Measurements from ENCODE around the gene MYT1.

The MYT1 gene

DNA sequence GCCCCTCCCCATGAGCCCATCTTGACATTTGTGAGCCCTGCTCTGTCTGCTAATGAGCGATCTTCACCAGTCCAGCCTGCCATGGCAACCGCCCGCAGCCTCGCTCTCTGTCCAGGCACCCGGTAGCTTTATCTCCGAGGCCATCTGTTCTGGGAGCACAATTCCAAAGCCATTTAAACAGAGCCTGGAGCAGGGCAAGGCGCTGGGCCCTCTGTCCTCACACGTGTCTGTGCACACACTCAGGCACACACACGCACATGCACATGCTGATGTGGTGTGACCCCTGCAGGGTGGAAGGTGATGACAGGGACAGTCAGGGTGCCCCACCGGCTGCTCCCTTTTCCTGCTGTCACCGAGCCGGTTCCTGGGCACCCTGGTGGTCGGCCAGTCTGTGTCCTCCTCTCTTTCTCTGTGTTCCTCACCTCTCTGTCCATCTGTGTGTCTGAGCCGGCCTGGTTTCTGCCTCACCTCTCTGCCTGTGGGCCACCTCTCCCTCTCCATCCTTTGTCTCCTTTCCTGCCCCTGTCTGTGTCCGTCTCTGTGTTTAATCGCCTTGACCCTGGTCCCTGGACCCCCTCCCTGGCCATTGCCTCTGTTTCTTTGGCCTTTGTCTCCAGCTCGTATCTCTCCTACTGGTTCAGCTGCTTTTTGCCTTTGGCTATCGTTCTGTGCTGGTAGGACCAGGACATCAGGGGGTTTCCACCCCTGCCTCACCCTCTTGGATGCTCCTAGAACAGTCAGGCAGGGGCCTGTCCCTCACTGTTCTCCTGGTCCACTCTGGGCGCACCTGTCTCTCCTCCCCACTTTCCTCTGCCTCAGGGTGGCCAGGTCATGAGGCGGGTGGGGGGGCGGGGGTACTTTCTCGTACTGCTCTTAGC, 8.8 kb upstream of the MYT1 start:
- DNase-seq = no peak

DNA sequence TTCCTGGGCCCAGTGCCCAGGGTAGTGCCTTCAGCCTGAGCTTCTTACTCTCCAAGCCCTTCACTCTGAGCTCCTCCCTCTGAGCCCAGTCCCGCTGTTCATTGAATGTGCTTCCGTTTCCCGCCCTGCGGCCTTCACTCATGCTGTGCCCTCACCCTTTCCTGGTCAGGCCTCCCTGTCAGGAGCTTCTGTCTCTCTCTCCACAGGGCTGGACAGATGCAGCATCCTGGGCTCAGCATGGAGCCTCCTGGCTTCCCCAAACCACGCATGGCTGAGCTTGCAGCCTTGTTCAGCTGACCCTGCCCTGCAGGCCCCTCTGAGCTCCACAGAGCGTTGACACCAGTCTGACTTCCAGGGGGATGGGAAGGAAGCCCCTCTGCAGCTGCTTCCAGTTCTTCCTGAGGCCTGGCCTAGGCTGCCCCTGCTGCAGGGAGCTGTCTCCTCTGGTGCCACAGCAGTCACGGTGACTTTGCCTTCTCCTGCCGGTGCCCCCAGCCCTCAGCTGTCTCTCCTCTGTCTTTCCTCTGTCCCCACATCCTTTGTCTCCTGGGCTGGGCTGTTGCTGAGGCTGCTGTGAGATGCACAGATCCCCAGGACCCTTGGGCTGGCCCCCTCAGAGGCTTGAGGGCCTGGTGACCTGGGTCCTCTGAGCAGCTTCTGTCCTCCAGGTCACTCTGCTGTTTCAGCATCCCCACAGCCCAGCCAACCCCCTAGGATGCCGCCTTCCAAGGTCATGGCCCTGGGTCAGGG, 7.9 kb upstream of the MYT1 start:
- DNase-seq = no peak

DNA sequence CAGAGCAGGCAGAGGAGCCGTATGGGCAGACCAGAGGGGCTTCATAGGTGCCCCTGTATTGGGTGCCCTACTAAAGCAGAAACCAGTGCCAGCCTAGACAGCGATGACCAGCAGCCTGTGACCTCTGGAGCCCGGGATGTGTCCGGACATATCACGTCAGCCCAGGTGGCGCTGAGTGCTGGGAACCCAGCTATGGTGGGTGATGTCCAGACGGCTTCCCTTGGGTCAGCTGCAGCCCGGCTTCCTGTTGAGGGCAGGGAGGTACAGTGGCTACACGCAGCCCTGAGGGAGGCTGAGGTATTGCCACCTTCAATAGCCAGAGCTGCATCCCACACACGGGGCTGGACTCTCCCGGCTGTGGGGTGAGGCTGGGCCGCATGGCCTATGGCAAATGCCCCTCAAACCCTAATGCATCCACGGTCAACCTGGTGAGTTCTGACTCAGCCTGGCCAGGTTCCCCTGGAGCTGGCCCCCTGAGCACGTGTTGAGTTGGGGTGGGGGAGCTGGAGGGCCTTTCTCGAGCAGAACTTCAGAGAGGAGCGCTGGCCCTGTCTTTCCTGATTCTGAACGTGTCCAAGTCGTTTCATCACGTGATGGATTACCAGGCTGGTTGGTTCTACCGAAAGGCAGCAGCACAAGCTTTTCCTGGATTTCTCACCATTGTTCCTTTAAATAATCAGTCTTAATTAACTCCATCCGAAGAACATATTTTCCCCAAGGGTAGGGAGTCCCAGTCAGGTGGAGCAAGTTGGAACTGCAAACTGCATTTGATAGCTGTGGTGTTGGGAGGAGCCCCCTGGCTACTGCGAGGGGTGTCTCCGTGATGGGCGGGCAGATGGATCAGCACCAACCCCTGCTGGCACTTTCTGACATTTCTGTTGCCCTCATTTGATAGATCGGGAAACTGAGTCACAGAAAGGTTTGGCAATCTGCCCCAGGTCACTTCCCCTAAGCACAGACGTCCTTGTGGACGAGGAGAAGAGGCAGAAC, 7.1 kb upstream of the MYT1 start:
- DNase-seq = no peak

DNA sequence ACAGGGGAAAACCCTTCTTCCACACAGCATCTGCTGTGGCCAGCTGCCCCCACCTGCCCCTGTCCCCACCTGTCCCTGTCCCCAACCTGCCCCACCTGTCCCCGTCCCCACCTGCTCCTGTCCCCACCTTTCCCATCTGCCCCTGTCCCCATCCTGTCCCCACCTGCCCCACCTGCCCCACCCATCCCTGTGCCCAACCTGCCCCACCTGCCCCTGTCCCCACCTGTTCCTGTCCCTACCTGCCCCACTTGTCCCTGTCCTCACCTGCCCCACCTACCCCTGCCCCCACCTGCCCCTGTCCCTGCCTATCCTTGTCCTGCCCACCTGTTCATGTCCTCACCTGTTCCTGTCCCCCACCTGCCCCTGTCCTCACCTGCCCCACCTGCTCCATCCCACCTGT, 6.4 kb upstream of the MYT1 start:
- DNase-seq = no peak

DNA sequence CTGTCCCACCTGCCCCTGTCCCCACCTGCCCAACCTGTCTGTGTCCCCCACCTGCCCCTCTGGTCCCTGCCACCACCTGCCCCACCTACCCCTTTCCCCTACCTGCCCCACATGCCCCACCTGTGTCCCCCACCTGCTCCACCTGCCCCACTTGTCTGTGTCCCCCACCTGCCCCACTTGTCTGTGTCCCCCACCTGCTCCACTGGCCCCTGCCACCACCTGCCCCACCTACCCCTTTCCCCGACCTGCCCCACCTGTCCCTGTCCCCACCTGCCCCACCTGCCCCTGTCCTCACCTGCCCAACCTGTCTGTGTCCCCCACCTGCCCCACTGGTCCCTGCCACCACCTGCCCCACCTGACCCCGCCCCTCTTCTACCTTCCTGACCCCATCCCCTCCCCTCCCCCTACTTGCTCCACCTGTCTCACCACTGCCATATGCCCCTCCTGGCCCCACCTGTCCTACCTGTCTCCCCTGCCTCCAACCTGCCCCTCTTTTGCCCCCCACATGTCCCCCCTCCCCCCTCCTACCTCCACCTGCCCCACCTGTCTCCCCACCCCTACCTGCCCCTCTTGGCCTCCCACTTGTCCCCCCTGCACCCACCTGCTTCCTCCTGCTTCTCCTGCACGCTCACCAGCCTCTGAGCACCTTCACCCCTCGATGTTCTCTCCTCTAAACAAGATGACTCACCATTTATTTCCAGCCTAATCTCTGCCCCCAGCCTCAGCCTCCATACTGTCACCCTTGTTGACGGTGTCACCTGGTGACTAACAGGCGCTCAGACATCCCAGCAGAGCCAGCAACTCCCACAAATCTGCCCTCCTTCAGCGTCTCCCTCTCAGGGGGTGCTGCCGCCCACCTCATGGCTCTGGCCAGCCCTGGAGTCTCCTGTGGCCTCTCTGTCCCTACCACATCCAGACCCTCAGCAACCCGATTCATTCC, 5.6 kb upstream of the MYT1 start:
- no peak for DNase-seq

DNA sequence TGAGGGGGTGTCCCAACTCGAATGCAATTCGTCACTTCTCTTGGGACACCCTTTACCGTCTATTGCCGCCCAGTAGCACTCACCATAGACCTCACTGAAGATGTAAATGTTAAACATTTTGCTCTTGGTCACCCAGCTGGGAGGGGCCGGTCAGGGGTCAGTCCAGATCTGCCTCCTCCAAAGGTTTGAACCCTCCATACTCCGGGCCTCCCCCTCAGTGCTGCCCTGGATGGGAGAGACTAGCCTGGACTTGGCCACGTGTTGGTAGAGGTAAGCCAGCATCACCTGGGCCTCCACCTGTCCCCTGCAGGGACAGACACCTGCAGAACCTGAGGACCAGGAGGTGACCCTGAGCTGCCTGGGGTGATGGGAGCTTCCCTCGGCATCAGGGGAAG, 5.0 kb upstream of the MYT1 start:
- DNase-seq = no peak

DNA sequence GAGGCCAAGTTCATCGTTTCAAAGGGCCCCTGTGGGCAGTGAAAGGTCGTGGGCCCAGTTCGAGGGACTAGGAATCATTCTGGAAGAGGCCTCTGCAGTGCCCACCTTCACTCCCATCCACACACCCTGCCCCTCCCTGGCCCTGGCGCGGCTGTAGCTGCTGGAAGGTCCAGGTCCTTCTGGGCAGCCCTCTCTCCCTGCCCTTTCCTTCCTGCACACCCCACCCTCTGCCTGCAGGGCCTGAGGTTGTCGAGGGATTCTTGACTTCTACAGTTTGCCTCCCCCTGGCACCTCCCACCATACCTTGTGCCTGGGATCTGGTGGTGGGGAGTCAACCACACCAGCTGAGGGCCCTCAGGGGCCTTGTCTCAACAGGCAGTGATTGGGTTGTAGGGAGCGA, 4.5 kb upstream of the MYT1 start:
- no peak for DNase-seq

DNA sequence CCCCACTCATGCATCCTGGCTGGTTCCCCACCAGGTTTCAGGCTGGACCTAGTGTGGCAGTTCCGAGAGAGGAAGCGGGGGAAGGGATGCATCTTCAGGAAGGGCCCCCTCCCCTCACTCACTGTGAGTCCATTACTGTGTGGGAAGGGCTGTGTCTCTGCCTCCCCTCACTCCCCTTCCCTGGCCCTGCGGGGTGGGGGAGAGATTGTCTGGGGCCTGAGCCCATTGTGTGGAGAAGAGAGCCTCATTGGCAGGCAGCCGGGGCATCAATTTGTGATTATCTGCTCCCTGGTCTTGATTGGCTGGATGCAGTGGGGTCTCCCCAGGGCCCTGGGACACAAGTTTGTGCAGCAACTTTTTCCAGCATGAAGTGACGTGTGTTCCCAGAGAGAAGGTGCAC, 4.1 kb upstream of the MYT1 start:
- no peak for DNase-seq

DNA sequence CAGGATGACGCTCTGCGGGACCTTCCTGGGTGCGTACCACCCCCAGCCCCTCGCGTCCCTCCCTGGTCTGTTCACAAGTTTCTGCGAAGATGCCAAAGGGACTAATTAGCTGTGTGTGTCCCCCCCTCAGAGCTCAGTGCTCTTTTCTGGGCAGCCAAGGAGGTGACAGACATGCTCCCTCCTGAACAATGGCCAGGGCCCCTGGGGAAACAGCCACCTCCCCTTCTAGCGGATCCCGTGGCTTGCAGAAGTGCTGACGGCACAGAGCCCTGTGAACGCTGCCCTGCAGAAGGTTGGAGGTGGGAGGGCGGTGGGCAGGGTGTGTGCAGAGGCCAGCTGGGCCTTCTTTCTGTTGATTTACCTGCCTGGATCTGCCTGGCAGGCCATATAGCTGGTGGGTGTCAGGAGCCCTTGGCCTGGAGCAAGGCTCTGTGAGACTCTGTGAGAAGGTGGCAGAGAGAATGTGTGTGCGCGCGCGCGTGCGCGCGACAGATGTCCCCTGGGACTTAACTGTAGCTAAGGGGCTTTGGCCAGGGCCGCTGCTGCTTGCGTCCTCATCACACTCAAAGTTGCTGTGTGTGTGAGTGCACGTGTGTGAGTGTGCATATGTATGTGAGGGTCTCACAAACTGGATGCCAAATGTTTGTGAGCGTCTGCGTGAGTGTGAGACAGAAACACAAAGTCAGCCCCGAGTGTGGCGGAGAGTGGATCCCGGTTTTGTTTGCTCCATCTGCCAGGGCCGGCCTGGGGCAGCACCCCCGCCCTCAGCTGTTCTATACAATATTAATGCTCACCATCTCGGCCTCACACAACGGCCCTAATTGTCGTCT, 3.5 kb upstream of the MYT1 start:
- DNase-seq = no peak

DNA sequence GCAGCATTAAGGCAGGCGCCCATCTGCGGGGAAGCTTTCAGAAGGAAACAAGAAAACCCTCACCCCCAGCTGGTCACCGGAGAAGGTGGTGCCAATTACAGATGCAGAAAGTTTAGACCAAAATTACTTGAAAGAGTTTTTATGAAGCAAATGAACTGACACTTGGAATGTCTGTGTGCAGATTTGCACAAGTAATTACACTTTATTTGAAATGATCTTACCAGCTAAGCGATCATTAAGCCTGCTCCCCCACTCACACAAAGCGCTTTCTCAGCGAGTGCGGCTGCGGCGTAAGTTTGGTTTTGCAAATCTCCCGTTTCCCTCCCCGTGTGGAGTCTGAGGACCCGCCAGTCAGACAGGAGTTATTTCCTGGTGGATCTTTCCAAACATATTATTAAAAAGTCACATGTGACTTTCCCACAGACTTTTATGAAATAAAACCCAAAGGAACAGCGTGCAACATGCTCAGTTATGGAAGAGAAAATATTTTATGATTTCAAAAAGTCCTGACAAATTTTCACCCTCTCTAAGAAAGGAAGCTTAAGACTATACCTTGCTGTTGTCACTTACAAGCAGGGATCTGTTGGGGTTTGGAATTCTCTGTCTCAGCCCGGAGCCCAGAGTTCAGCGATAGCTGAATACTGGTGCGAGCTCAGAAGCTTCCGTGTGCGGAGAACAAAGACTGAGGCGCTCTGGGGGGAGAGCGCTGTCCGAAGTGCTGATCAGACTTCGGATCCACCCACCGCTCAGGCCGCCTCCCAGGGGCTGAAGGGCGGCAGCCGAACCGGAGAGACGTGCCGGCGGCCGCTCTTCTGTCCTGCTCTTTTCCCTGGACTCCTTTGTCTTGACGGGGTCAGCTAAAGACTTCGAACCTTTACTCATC, 2.7 kb upstream of the MYT1 start:
- no peak for DNase-seq

DNA sequence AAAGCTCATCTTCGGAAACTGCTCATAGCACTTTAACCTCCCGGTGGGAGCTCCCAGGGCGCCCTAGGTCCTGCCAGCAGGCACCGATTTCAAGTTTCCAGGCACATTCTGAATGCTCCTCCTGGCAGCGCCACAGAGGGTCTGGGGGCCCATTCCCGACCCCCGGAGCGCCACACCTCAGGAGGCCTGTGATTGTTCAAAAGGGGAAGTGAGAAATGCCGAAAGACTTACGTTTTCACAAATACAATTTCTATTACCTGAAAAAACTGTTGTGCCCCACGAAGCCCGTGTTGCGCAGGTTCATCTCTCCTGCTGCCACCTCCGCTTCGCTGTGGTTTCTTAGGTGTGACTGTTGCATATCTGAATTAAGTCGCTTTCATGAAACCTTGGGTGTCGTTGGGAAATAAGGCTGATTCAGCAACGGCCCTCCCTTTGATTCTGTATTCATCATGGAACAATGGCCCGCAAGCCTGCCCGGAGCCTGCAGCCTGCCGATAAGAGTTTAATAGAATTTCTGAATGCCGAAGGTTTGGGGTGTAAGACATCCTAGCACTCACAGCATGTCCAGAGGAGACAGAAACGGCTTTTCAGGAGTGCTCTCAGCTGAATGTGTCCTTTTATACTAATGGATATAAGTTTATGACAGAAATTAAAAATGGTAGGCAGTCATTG, 1.9 kb upstream of the MYT1 start:
- DNase-seq = no peak

DNA sequence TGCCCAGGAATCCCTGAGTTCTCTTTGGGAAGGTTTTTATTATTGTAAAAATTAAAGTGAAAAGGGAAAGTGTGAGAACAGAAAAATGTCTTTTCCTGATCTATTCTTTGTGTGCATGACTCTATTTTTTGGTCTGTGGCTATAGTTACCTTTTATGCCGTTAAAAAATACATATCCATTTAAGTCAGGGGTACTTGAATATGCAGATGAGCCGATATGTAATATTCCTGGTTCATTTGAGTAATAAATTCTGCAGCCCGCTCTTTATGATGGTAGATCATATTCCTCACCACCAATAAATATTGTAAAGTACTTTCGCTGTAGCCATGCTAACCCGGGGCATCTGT, 503 bp upstream of the MYT1 start:
- DNase-seq = no peak

DNA sequence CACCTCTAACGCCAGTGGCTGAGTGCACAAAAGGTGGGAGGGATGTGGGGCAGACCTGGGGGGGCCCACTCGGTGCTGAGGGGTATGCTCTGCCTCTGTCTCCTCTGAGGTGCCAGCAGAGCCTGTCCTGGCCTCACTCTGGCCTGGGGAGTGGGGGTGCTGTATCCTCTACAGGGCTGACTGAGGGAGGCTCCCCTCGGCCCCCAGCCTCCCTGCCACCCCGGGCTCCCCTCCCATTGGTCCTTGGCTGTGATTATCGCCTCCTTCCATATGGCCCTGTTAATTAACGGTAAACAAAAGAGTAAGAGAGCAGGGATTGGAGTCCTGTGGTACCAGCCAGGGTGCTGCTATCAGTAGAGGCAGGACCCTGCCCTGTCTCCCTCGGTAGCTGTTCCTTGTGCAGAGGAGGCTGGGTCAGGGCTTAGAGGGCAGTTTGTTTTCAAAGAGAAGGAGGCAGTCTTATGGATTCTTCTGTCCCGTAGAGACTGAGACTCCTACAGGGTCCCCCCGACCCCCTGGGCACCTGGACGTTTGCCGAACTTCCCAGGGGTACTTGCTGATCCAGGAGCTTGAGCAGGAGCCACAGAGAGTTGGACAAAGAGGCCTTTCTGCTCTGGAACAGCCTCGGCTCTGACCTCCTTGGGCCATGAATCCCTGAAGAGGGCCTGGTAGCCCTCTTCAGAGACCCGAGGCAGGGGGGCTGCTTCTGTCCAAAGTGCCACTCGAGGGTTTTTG, 1.8 kb downstream of the MYT1 start:
- DNase-seq = no peak

DNA sequence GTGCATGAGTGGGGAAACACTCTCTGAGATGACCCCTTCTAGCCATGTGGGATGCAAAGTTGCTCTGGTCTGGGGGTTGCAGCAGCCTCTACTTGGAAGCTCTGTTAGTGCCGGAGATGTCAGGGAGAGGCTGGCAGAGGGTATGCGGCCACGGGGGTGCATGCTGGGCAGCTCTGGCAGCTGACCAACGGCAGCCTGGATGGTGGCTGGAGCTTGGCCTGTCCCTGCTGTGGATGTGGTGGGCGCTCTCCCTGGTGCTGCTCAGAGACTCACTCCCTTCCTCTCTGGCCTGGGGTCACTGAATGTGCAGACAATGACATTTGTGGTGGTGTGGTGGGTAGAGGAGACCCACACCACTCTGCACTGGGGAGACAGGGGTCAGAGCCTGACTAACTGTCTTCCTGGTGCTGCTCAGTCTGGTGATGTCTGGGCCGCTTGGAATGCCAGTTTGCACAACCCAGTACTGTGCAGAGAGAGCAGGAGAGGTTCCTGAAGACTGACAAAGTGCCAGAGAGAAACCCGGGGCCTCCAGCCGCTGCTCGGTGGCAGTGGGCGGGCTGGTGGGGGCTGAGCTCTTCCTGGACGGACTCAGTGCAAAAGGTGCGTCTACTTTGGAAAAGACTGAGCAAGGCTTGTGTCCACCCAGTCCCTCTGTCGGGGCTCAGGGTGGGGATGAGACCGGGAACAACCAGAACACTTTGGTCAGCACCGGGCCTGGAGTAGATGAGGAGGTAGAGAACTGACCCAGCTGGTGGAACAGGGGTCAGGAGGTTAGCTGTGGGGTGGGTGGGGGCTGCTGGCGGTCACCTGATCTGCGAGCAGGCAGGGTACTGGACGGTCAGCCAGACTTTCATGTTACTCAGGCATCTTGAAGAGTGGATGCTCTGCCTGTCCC, 2.7 kb downstream of the MYT1 start:
- DNase-seq = no peak

DNA sequence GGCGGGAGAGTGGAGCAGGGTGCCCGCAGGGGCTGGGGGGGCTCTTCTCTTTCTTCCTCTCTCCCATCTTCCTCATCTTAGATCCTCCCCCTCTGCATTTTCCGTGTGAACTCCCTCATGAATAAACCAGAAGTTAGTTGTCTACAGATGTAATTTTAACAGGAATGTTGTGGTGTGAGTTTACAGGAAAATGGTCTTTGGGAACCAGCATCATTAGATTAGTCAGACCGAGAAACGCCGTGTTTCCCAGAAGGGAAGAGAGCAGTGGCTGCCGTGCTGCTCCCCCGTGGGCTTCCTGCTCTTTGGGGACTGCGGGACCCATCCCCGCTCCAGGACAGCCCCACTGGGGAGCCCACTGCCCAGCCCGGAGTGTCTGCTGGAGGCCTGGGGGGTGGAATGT, 3.4 kb downstream of the MYT1 start:
- DNase-seq = no peak

DNA sequence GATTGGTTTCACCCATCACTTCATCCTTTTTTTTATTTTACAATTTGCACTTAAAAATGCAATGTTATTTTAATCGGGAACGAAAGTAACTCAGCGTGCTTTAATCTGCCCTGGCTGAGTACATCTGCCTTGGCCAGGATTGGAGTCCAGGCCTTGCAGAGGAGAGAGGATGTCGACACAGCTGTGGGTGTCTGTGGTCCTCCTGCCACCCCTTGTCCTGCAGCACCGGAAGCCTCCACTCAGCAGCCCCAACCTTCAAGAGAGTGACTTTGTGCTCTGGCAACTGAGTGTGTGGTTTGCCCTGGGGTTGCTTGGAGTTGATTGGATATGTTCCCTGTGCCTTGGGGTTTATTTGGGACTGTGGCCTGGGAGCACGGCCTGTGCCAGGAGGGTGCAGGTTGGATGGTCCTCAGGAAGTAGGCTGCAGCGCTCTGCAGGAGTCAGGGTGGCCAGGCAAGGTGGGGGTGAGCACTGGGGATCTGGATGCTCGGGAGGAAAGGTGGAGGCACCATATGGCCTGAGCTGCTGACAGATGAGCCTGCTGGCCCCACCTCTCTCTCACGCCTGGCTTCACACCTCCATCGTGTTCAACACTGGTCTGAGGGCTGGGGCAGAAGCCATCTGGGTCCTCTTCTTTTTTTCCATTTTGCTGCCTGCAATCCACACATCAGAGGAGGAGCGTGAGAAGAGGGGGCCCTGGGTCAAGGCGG, 4.3 kb downstream of the MYT1 start:
- no peak for DNase-seq

DNA sequence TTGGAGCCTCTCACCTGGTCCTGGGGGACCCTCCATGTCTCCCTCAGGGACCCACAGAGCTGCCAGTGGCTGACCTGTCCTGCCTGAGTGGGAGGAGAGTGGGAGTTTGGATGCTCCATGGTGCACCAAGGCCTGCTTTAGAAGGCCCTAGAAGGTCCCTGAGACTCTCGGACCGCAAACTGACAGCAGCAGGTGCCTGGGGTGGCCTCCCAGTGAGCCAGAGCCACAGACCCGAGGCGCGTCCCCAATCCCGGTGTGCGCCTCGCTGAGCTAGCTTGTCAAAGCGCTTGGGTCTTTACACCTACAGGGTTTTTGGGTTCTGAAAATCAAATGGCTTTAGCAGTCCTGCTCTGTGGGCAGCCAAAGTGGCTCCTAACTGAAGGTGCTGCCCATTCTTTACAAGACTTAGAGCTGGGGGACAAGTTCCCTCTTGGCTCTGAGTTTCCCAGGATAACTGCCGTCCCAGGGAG, 4.9 kb downstream of the MYT1 start:
- DNase-seq = no peak
